K562 (cell line): ENCODE data around the gene CACTIN. TPM values are rescaled to one million over a fixed set of nuclear protein-coding genes. Genes with fewer than 3 reads are reported as not detected.
A peak's percentile ranks its signal among the peaks of the same experiment; 100 is the strongest.

Source experiments
- CBX8 ChIP-seq: fragments of 200-600 bp; sonication (generic); IDR thresholded peaks from 2 replicates; pipeline ENCODE4 v1.6.1; 2012; ENCODE audit warnings: borderline replicate concordance, mixed run types, low read depth, mild to moderate bottlenecking, moderate library complexity, mixed read lengths, low read length, control low read depth, inconsistent platforms; ENCODE audit not compliant: poor library complexity, severe bottlenecking; ENCODE audit errors: extremely low read depth
- CCNT2 ChIP-seq: IDR thresholded peaks from 2 replicates; pipeline ENCODE4 v1.6.1; 2011; ENCODE audit warnings: borderline replicate concordance, low read depth, mild to moderate bottlenecking, moderate library complexity, mixed read lengths, low read length; ENCODE audit not compliant: insufficient read length; ENCODE audit errors: extremely low read depth
- HMGN3 ChIP-seq: IDR thresholded peaks from 2 replicates; pipeline ENCODE4 v1.6.1; 2011; ENCODE audit warnings: borderline replicate concordance, low read depth, mild to moderate bottlenecking, mixed read lengths, low read length; ENCODE audit not compliant: insufficient read length; ENCODE audit errors: extremely low read depth
- IRF1 ChIP-seq: sonication (generic); formaldehyde crosslinking; IDR thresholded peaks from 2 replicates; pipeline ENCODE4 v1.8.0; 2022; ENCODE audit warnings: missing genetic modification reagents, mild to moderate bottlenecking, borderline replicate concordance
- NR4A1 ChIP-seq, 2 experiments: fragments of 250-450 bp in 1 of 2; fragments of 450-650 bp in 1 of 2; sonication (Bioruptor Pico) in 1 of 2; IDR thresholded peaks; 2 replicates each; pipeline versions ENCODE4 v1.4.0 to v1.6.1; 2016 to 2020; ENCODE audit warnings: mild to moderate bottlenecking in 2 of 2, missing compliant biosample characterization in 1 of 2, missing genetic modification characterization in 1 of 2, moderate library complexity in 1 of 2
- POLR2A ChIP-seq: fragments of 450-650 bp; conservative IDR thresholded peaks from 2 replicates; pipeline ENCODE4 v1.6.1; 2016
- RNF2 ChIP-seq: sonication (generic); IDR thresholded peaks from 2 replicates; pipeline ENCODE4 v1.6.1; 2016
- SAFB2 ChIP-seq: fragments of 200-400 bp; formaldehyde crosslinking; IDR thresholded peaks from 2 replicates; pipeline ENCODE4 v1.6.1; 2018; ENCODE audit warnings: borderline replicate concordance, low read length, low read depth, moderate library complexity; ENCODE audit not compliant: severe bottlenecking
- SMARCE1 ChIP-seq: fragments of 450-650 bp; IDR thresholded peaks from 2 replicates; pipeline ENCODE4 v1.7.1; 2016; ENCODE audit warnings: mild to moderate bottlenecking
- ZBTB17 ChIP-seq: fragments of 450-650 bp; formaldehyde crosslinking; IDR thresholded peaks from 2 replicates; pipeline ENCODE4 v1.4.0; 2020; ENCODE audit warnings: mild to moderate bottlenecking
- ZNF561 ChIP-seq: fragments of 450-650 bp; formaldehyde crosslinking; conservative IDR thresholded peaks from 2 replicates; pipeline ENCODE4 v1.4.0; 2020; ENCODE audit warnings: mild to moderate bottlenecking, moderate library complexity
- polyA plus RNA-seq, 8 experiments: library from polyadenylated mRNA; depleted of rRNA in 4 of 8; stranded (reverse) in 5 of 8; unstranded in 3 of 8; fragments of >200 nt; fragmentation: Nextera tagmentation in 2 of 8; fragmentation: Illumina TruSeq in 1 of 8; extraction: Ambion mirVana in 2 of 8; extraction: Trizol in 1 of 8; gene quantifications; 2 replicates each; pipeline versions ENCODE4 v1.2.1 to v1.2.3, GENCODE V29; 2011 to 2014; ENCODE audit warnings: inconsistent platforms in 1 of 8, missing spikeins in 1 of 8
- total RNA-seq, 7 experiments: library from RNA; depleted of rRNA in 6 of 7; stranded (reverse); fragments of >200 nt in 6 of 7; fragmentation: Illumina TruSeq in 2 of 7; extraction: Trizol in 2 of 7; gene quantifications; 2 replicates each; pipeline versions ENCODE4 v1.2.1 to v1.2.3, GENCODE V29; 2011 to 2021; ENCODE audit warnings: low replicate concordance in 1 of 7
- TF ChIP-seq, protein P1 (sequence below), 2 experiments: fragments of 450-650 bp in 1 of 2; sonication (generic) in 1 of 2; formaldehyde crosslinking in 1 of 2; IDR thresholded peaks; 2 replicates each; pipeline versions ENCODE4 v1.7.1 to v1.9.0; 2016 to 2022; ENCODE audit warnings: inconsistent platforms in 1 of 2, mild to moderate bottlenecking in 1 of 2, missing genetic modification reagents in 1 of 2
- TF ChIP-seq, protein P2 (sequence below), 2 experiments: fragments of 450-650 bp; conservative IDR thresholded peaks; 2 replicates each; pipeline ENCODE4 v1.6.1; 2017; ENCODE audit warnings: mild to moderate bottlenecking in 2 of 2, moderate library complexity in 2 of 2

The CACTIN gene
- total and polyA plus RNA-seq, 9 of the 15 experiments (the other 6 are each of a cell fraction or from before 2014, with no cell fraction given) = 0.15 to 49.2 (median 15.0) TPM

DNA sequence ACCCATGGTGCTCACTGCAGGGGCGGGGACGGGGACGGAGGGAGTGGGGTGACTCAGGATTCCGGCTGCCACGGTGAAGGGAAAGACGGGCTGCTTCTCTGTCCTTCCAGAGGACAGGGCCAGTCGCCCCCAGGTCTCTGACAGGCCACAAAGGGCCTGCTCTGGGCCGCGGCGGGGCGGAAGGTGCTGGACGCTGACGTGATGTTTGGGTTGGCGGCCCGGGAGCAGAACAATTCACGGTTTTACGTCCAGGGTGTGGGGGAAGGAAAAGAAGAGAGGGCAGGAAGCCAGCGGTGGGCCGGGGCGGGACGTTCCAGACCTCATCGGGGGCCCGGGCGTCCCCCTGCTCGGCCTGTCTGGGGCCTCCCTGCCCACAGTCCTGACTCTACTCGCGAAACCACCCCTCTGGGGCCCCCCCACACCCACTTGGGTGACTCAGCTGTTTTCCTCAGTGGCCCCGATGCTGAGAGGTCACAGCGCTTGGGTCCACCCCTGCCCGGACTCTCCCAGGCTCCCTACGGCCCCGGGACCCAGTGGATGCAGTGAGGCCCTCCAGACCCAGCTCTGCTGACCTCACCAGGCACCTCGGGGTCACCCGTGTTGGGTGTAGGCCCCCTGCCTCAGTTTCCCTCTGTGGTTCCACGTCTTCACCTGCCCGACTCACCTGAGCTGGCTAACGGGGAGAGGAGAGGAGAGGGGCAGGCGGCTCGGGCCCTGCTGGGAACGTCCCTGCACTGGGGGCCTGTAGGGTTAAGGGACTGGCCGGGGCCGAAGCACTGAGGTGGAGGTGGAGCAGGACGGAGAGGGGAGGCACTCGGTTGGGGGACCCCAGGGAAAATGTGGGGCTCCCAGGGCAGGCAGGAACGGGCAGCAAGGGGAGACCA, 44.4 kb upstream of the CACTIN start (continued):
- peak; percentile 76 for TF ChIP-seq CCNT2
- no peak for TF ChIP-seq RNF2
- no peak for TF ChIP-seq CBX8
- TF ChIP-seq SMARCE1 = 0 out of 2 replicates have a peak, but pooled peaks have one; percentile 32
- no peak for TF ChIP-seq SAFB2
- TF ChIP-seq POLR2A = peak; percentile 38; the same call in 1 of the 2 replicates
- TF ChIP-seq, protein P1, sequence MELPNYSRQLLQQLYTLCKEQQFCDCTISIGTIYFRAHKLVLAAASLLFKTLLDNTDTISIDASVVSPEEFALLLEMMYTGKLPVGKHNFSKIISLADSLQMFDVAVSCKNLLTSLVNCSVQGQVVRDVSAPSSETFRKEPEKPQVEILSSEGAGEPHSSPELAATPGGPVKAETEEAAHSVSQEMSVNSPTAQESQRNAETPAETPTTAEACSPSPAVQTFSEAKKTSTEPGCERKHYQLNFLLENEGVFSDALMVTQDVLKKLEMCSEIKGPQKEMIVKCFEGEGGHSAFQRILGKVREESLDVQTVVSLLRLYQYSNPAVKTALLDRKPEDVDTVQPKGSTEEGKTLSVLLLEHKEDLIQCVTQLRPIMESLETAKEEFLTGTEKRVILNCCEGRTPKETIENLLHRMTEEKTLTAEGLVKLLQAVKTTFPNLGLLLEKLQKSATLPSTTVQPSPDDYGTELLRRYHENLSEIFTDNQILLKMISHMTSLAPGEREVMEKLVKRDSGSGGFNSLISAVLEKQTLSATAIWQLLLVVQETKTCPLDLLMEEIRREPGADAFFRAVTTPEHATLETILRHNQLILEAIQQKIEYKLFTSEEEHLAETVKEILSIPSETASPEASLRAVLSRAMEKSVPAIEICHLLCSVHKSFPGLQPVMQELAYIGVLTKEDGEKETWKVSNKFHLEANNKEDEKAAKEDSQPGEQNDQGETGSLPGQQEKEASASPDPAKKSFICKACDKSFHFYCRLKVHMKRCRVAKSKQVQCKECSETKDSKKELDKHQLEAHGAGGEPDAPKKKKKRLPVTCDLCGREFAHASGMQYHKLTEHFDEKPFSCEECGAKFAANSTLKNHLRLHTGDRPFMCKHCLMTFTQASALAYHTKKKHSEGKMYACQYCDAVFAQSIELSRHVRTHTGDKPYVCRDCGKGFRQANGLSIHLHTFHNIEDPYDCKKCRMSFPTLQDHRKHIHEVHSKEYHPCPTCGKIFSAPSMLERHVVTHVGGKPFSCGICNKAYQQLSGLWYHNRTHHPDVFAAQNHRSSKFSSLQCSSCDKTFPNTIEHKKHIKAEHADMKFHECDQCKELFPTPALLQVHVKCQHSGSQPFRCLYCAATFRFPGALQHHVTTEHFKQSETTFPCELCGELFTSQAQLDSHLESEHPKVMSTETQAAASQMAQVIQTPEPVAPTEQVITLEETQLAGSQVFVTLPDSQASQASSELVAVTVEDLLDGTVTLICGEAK (IDR thresholded peaks at IDR 0.05) = peak; percentile 62; the same call in 1 of the 2 replicates
- TF ChIP-seq, protein P1 (CRISPR knock-in tag; IDR thresholded peaks at IDR 0.05) = no peak
- TF ChIP-seq, protein P2, sequence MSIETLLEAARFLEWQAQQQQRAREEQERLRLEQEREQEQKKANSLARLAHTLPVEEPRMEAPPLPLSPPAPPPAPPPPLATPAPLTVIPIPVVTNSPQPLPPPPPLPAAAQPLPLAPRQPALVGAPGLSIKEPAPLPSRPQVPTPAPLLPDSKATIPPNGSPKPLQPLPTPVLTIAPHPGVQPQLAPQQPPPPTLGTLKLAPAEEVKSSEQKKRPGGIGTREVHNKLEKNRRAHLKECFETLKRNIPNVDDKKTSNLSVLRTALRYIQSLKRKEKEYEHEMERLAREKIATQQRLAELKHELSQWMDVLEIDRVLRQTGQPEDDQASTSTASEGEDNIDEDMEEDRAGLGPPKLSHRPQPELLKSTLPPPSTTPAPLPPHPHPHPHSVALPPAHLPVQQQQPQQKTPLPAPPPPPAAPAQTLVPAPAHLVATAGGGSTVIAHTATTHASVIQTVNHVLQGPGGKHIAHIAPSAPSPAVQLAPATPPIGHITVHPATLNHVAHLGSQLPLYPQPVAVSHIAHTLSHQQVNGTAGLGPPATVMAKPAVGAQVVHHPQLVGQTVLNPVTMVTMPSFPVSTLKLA (conservative IDR thresholded peaks at IDR 0.05) = peak in 1 of 2 experiments; percentile 40; a peak in 1 of 4 replicates
- 0 out of 2 replicates have a peak, but pooled peaks have one; percentile 65 for TF ChIP-seq IRF1 (CRISPR knock-in tag)
- TF ChIP-seq ZNF561 (CRISPR knock-in tag) = 0 out of 2 replicates have a peak, but pooled peaks have one; percentile 28
- peak; percentile 22; the same call in 1 of the 2 replicates for TF ChIP-seq ZBTB17 (CRISPR knock-in tag)
- TF ChIP-seq NR4A1 (CRISPR knock-in tag; IDR thresholded peaks at IDR 0.05) = no peak
- peak; percentile 77 for TF ChIP-seq NR4A1 (tag; IDR thresholded peaks at IDR 0.05)
- TF ChIP-seq HMGN3 = peak; percentile 58
